Adrenal gland (tissue), 5 donors: ENCODE measurements around the gene OSBPL10.

Experiments
- CTCF ChIP-seq, 6 experiments: fragments of 450-650 bp in 4 of 6; fragments of 200-600 bp in 2 of 6; sonication (generic) in 1 of 6; IDR thresholded peaks; 1 replicate in 5 of 6; 2 replicates in 1 of 6; pipeline versions ENCODE4 v1.5.1 to v1.8.0; 2016 to 2021; ENCODE audit warnings: antibody characterized with exemption in 6 of 6, mild to moderate bottlenecking in 2 of 6, moderate library complexity in 1 of 6
- POLR2A ChIP-seq, 2 donors: fragments of 450-650 bp; IDR thresholded peaks; one replicate each; pipeline ENCODE4 v1.6.1; 2017; ENCODE audit warnings: antibody characterized with exemption in 2 of 2, mild to moderate bottlenecking in 2 of 2, moderate library complexity in 1 of 2
- donor health status: DM: no; HTN: no; CAD: no.

- TF ChIP-seq CTCF (IDR thresholded peaks at IDR 0.05) (no peak), POLR2A (IDR thresholded peaks at IDR 0.05) (no peak)
These were observed 74.9 kb downstream of the OSBPL10 start for GRCh38 chr3:31906182-31906581.
